Adrenal gland (tissue), 12 donors: ENCODE results near the gene RNF227. TPM values are rescaled to one million over a fixed set of nuclear protein-coding genes. Genes with fewer than 3 reads are reported as not detected.

ENCODE experiments used
- DNase-seq, 7 donors: peaks; one replicate each; pipeline ENCODE4 v3.0.0-alpha.2; 2019 to 2020
- H3K27ac ChIP-seq, 5 donors: fragments of 200-600 bp; sonication (generic) in 4 of 5; 1 replicate in 3 of 5; 2 replicates in 2 of 5; pipeline versions ENCODE4 v1.5.1 to v1.8.0; 2016 to 2020; ENCODE audit warnings: mild to moderate bottlenecking in 1 of 5
- H3K27me3 ChIP-seq: fragments of 200-600 bp; 2 replicates; pipeline ENCODE4 v1.8.0; 2021
- H3K36me3 ChIP-seq, 2 donors: fragments of 200-600 bp; replicated peaks in 1 of 2; 1 replicate in 1 of 2; 2 replicates in 1 of 2; pipeline versions ENCODE4 v1.5.1 to v1.8.0; 2018 to 2022
- H3K4me1 ChIP-seq, 2 donors: fragments of 200-600 bp; replicated peaks in 1 of 2; 1 replicate in 1 of 2; 2 replicates in 1 of 2; pipeline versions ENCODE4 v1.5.1 to v1.8.0; 2018 to 2021
- H3K4me3 ChIP-seq, 4 donors: fragments of 200-600 bp; sonication (generic) in 3 of 4; one replicate each; pipeline ENCODE4 v1.5.1; 2016 to 2018
- H3K9me3 ChIP-seq, 3 donors: fragments of 200-600 bp; sonication (generic) in 1 of 3; replicated peaks in 1 of 3; 1 replicate in 2 of 3; 2 replicates in 1 of 3; pipeline versions ENCODE4 v1.5.1 to v1.8.0; 2016 to 2021
- POLR2A ChIP-seq, 2 donors: fragments of 450-650 bp; IDR thresholded peaks; one replicate each; pipeline ENCODE4 v1.6.1; 2017; ENCODE audit warnings: antibody characterized with exemption in 2 of 2, mild to moderate bottlenecking in 2 of 2, moderate library complexity in 1 of 2
- WGBS, 4 donors: extraction: QIAGEN DNeasy Blood & Tissue Kit in 2 of 4; methylation state at CpG; one replicate each; pipeline versions ENCODE4 v1.1.5 to v1.1.7; 2013 to 2017; 5-methylcytosine and 5-hydroxymethylcytosine counted together
- intact Hi-C, 2 donors: fragments of 100-400 bp; cut with DNase I; formaldehyde crosslinking; loops; one replicate each; pipeline versions ENCODE4 v1.14.1 to v1.15.0; 2022 to 2023
- polyA plus RNA-seq, 3 donors: library from polyadenylated mRNA; stranded (reverse); fragments of 200-250 nt in 2 of 3; fragments of 350-450 nt in 1 of 3; fragmentation: Illumina TruSeq in 1 of 3; extraction: RNeasy Lipid Tissue Mini Kit (QIAGEN cat#74804) in 1 of 3; gene quantifications; one replicate each; pipeline ENCODE4 v1.2.3, GENCODE V29; 2013 to 2014
- total RNA-seq, 9 donors: library from RNA; depleted of rRNA in 4 of 9; stranded (reverse); fragments of >200 nt in 4 of 9; fragments of 120-200 nt in 1 of 9; fragmentation: NEBNext Ultra II Directional in 1 of 9; extraction: Animal tissue kit (Norgen Biotek cat#: 25700) in 1 of 9; gene quantifications; one replicate each; pipeline versions ENCODE4 v1.1.0 to v1.2.4, GENCODE V29; 2013 to 2023
- TF ChIP-seq, protein P1 (sequence below), 6 experiments: fragments of 450-650 bp in 4 of 6; fragments of 200-600 bp in 2 of 6; sonication (generic) in 1 of 6; IDR thresholded peaks; 1 replicate in 5 of 6; 2 replicates in 1 of 6; pipeline versions ENCODE4 v1.5.1 to v1.8.0; 2016 to 2021; ENCODE audit warnings: antibody characterized with exemption in 6 of 6, mild to moderate bottlenecking in 2 of 6, moderate library complexity in 1 of 6
- donor health status: healthy with polysubstance abuse.
- donor health status: Bipolar disorder and iron deficiency.
- donor health status: DM: yes; HTN: yes; CAD: no.
- donor health status: DM: no; HTN: no; CAD: no.
- donor health status: DM: no; HTN: no; CAD: no.
- donor health status: DM: yes; HTN: yes; CAD: no.

Gene RNF227
- total and polyA plus RNA-seq, 12 donors, result 1.1 to 17.3 (median 3.0) TPM

DNA sequence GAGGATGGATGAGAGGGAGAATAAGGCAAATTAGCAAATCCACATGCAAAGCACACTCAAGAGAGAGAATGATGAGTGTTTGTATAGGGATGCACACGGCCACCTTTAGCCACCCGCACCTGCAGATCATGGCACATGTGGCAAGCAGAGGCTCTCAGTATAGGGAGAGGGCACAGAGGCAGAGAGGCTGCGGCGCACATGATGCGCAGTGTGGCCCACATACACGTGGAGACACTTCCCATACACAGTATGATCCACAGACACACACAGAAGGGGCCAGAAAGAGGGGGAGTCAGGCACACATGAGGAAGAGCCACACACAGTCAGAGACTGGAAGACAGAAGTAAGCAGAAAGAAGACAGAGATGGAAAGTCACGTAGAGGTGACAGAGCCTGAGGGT is 34.0 kb downstream of the RNF227 start:
- no peak for TF ChIP-seq POLR2A (IDR thresholded peaks at IDR 0.05)
- TF ChIP-seq, protein P1, sequence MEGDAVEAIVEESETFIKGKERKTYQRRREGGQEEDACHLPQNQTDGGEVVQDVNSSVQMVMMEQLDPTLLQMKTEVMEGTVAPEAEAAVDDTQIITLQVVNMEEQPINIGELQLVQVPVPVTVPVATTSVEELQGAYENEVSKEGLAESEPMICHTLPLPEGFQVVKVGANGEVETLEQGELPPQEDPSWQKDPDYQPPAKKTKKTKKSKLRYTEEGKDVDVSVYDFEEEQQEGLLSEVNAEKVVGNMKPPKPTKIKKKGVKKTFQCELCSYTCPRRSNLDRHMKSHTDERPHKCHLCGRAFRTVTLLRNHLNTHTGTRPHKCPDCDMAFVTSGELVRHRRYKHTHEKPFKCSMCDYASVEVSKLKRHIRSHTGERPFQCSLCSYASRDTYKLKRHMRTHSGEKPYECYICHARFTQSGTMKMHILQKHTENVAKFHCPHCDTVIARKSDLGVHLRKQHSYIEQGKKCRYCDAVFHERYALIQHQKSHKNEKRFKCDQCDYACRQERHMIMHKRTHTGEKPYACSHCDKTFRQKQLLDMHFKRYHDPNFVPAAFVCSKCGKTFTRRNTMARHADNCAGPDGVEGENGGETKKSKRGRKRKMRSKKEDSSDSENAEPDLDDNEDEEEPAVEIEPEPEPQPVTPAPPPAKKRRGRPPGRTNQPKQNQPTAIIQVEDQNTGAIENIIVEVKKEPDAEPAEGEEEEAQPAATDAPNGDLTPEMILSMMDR (IDR thresholded peaks at IDR 0.05), result no peak
- intact Hi-C loops, result no loop called here
- Histone ChIP-seq H3K36me3 (peaks cover 0 to 16% of the 10 kb centered on the region in 2 donors), H3K9me3 (no peaks in the 10 kb centered on the region), H3K4me3 (no peak overlapping the region), H3K27me3 (no peaks in the 10 kb centered on the region), H3K4me1 (peaks cover 11 to 37% of the 10 kb centered on the region in 2 donors), H3K27ac (peak overlapping the region in 1 of 5 donors; percentile 63)
- DNase-seq, result no peak
- WGBS, 4 donors, result 64 to 77% (median 74%) methylated on average over 7 of the region's 7 CpGs

DNA sequence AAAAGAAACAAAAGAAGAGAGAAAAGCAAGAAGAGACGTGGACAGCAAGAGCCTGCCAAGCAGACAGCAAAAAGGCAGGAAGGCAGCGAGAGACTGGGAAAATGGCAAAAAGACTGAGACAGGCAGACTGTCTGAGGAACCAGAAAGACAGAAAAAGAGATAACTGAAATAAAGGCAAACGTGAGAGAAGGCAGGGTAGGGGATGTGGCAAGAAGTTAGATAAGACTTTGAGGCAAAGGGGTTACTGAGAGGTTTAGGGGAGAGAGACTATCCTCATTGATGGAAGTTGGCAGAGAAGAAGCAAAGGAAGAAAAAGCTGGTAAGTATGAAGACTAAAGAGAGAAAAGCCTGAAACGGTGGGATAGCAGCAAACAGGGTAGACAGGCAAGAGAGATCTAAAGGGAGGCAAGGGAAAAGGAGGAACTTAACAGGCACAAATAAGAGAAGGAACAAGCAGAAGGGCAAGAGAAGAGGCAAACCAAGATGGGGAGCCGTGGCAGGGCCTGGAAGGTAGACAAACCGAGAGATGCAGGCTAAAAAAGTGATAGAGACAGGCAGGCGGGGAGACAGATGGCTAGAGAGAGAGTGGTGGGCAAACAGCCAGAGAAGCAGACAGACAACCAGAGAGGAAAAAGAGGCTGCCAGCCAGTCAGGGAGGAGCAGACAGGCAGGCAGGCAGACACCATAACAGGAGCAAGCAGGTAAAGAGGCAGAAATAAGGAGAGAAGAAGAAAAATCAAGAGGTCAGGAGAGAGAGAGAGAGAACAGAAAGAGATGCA is 34.6 kb downstream of the RNF227 start:
- Histone ChIP-seq H3K27ac (peak overlapping the region in 1 of 5 donors; percentile 63), H3K36me3 (peaks cover 0 to 16% of the 10 kb centered on the region in 2 donors), H3K4me3 (no peak overlapping the region), H3K9me3 (no peaks in the 10 kb centered on the region), H3K4me1 (peaks cover 5 to 31% of the 10 kb centered on the region in 2 donors), H3K27me3 (no peaks in the 10 kb centered on the region)
- TF ChIP-seq, protein P1 (IDR thresholded peaks at IDR 0.05), result no peak
- peak in 4 of 7 donors; percentile 44 to 77 (median 53) for DNase-seq
- intact Hi-C loops, result no loop called here
- WGBS, 4 donors, result 44 to 51% (median 45%) methylated on average over 7 of the region's 7 CpGs

DNA sequence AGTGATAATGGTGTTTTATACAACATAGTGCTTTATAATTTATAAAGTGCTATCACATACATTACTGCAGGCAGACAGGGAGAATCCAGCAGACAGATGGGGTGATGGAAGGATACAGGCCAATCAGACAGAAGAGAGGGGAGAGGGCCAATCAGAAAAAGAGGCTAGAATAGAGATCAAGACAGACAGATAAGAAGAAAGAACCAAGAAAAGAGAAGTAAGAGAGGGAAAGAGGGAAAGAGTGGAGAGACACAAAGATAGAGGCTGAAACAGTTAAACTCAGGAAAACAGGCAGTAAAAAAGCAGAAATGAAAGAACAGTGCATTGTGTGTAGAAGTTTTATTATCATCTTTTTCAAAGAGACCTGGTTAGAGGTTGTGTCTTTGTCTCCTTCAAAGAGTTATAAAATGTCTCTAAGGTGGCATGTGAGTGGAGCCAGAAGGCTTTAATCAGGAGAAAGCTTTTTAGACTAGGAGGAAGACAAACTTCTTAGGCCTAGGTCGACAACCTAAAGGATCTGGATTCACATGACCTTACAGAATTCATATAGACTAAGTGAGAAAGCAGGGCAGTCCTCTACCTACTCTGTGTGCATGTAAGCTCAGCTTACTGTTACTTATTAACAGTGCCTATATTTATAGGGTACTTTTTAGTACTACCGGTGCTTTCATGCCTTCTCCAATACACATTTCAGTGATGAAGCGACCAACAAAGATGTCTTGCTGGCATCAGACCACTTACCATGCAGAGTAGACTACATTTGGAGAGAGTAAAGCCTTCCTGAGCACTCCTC is 35.8 kb downstream of the RNF227 start:
- H3K4me1 ChIP-seq, result peaks cover 0 to 28% of the 10 kb centered on the region in 2 donors
- no peak for DNase-seq
- H3K4me3 ChIP-seq, result no peak overlapping the region
- intact Hi-C loops, result no loop called here
- TF ChIP-seq, protein P1 (IDR thresholded peaks at IDR 0.05), result no peak
- no peak for TF ChIP-seq POLR2A (IDR thresholded peaks at IDR 0.05)
- H3K27me3 ChIP-seq, result no peaks in the 10 kb centered on the region
- H3K27ac ChIP-seq, result no peak overlapping the region
- WGBS, 4 donors, result 78 to 86% (median 82%) methylated on average over 3 of the region's 3 CpGs
- H3K9me3 ChIP-seq, result no peaks in the 10 kb centered on the region
- peaks cover 0 to 16% of the 10 kb centered on the region in 2 donors for H3K36me3 ChIP-seq

DNA sequence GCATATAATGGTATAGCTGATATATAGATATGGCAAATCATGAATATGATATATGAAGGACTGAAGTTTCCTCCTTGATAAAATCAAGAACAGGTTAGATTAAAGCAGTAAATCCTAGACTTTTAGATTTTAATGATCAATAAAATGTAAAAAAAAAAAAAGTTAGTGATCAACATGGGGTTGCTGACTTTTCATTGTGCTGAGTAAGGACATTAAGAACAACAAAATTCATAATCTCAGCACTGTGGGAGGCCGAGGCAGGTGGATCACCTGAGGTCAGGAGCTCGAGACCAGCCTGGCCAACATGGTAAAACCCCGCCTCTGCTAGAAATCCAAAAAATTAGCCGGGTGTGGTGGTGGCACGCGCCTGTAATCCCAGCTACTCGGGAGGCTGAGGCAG is 37.9 kb downstream of the RNF227 start:
- no peak for DNase-seq
- TF ChIP-seq POLR2A (IDR thresholded peaks at IDR 0.05), result no peak
- TF ChIP-seq, protein P1 (IDR thresholded peaks at IDR 0.05), result no peak
- Histone ChIP-seq H3K9me3 (no peaks in the 10 kb centered on the region), H3K27ac (no peak overlapping the region), H3K4me3 (no peak overlapping the region), H3K4me1 (peaks cover 0 to 21% of the 10 kb centered on the region in 2 donors), H3K36me3 (peaks cover 0 to 19% of the 10 kb centered on the region in 2 donors), H3K27me3 (no peaks in the 10 kb centered on the region)
- WGBS, 4 donors, result 92 to 97% (median 94%) methylated on average over 7 of the region's 7 CpGs
- intact Hi-C loops, result loop anchor here in 1 of 2 donors (2.0 kb wide), 1 partner anchor 13 kb away; no protein-coding TSS in a partner anchor
